GM19025 (cell line): ENCODE measurements around the gene TNK1.
A peak's percentile ranks its signal among the peaks of the same experiment; 100 is the strongest.

ENCODE experiments used
- ATAC-seq: cut with Tn5 transposase; IDR thresholded peaks from one replicate; pipeline ENCODE4 v1.9.1; 2021; ENCODE audit warnings: mild to moderate bottlenecking, low read depth, moderate library complexity; ENCODE audit not compliant: unreplicated experiment

The TNK1 gene

DNA sequence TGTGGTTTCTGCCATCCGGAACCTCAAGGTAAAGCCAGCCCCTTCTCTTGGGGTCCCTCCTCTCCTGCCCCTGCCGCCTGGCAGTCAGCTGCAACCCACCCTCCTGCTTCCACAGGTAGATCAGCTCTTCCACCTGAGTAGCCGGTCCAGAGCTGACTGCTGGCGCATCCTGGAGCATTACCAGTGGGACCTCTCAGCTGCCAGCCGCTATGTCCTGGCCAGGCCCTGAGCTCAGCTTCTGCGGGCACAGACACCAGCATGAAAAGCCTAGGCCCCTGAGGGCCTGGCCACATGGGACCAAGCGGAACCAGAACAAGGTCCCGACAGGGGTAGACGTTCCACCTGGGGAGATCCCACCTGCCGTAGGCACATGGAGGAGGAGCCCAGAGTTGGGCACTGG is 8.0 kb downstream of the TNK1 start:
- ATAC-seq: no peak

DNA sequence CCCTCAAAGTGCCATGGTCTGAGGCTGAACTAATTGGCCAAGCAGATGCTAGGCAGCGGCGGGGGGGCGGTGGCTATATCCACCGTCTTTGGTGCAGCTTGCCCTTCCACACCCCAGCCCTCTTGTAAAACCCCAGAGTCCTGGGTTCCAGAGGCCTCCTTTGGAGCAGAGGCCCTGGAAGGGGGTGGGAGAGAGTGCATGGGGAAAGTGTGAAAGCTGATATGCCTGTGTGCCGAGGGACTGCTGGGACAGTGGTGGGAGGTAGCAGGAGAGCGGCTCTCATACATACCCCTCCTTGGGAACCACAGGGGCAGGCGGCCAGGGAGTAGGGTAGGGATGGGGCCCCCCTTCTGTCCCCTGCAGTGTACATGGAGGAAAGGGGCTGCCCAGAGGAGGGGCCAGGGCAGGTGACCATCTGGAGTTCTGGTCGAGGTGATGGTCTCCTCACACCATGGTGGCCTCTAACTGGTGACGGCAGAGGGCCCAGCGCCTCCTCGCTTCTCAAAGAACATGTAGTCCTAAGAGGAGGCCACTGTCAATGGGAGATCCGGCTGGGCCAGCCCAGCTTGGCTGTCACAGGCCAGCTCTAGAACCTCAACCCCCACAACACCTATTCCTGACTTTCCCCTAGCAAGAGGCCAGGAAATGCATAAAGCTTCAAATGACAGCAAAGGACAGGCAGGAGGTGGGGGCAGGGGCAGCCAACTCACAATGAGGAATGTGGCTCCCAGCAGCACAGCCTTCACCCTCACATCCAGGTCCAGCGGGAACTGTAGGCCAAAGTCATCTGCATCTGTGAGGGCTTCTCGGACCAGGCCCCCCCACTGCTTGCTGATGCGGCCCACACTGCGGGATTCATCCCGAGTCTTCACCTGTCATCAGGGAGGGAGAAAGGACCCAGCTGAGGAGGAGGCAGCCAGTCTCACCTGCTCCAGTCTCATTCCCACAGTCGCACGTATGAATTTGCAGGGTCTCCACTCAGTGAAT is 9.3 kb downstream of the TNK1 start:
- no peak for ATAC-seq

DNA sequence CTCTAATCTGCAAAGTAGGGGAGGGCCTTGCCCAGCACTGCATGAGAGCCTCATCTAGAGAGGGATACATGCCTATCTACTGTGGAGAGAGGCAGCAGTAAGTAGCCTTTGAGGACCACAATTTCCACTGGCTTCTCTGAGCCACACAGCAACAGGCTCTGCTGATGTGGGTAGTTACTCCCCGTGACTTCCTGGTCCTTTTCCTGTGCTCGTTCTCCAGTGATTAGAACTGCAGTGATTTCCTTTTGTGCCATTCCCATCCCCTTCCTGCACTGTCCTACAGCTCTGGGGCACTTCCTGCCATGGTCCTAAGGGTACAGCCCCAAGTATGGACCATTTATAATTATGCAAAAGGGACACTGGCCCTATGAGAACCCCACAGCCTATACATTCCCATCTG is 10.4 kb downstream of the TNK1 start:
- ATAC-seq: no peak

GRCh38 chr17:7392696-7393612 is 12.1 kb downstream of the TNK1 start:
- ATAC-seq: no peak

DNA sequence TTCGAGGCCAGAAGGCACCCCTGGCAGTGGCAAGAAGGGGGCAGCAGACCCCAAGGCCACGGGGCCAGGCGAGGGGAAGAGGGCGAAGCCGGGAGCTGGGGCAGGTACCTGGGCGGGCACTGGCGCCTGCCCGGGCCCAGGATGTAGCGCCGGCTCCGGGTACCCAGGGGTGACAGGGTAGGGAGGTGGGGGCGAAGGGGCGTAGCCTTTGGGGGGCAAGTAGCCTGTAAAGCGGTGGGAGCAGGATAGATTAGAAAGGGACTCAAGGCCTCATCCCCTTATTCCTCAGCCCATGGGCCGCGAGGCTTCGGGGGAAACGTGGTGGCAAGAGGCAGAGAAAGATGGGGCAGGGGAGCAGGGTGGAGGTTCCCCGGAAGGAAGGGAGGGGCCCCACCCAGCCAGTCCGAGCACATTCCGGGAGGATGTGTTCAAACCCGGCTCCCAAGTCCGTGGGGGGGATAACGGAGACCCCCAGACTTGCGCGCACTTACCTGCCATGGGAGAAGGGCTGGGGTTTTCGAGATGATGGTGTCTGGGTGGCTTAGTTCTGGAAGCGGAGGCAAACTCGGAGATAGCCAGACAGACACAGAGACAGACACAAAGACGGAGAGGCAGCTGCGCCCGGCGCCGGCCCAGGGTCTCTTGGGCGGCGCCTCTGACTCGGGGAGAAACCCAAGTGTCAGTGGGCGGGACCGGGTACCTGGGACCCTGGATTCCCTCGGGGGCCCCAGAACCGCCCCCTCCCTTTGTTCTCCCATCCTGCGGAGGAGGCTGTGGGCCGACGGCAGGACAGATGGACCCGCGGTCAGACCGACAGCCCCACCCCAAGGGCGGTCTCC is 12.9 kb downstream of the TNK1 start:
- ATAC-seq: peak; percentile 31

- peak; percentile 73 for ATAC-seq
These were observed 13.7 kb downstream of the TNK1 start, which contains the start of gene PLSCR3 for GRCh38 chr17:7394452-7395191. Gene PLSCR3, minus strand, starts transcription at chr17:7394525. Its CDS starts 415 bp downstream, at chr17:7394110.

DNA sequence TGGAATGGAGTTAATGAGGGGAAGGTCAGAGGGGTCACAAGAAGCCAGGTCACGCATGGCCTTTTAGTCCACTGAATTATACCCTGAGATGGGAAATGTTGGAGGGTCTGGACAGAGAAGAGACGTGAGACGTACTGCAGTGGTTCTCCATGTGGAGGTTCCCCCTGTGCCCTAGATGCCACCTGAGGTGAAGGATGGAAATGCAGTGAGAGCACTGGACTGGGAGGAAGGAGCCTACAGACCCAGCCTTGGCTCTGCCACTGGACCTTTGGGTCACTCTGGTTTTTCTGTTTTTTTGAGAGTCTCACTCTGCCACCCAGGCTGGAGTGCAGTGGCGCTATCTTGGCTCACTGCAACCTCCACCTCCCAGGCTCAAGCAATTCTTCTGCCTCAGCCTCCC is 15.3 kb downstream of the TNK1 start:
- no peak for ATAC-seq

GRCh38 chr17:7398612-7399011 is 17.7 kb downstream of the TNK1 start:
- no peak for ATAC-seq

DNA sequence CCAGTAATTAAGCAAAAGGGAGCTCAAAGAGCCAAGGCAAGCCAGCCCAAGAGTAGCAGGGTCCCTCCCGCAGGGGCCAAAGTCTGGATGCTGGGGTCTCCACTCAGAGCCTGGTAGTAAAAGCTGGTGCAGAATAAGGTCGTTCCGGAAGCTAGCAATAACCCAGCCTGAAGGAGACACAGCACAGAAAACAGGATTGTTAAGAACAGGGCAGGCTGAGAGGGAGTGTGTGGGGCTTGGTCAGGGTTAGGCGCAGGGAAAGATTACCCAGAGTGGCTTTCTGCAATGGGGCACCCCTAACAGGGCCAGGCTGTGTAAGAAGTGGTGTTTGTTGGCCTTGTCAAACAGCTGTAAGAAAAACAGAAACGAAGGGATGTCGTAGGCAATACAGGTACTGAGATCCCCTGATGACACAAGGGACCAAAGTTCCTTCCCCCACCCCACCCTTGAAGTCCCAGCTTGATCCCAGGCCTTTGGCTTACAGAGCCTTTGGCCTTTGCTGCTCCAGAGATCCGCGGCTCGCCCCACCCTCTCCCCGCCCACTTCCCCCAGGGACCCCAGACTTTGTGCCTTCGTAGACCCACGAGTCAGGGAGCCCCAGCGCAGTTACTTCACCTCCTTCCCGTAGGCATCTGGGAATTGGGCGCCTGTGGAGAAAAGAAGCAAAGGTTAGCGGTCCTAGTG is 22.3 kb downstream of the TNK1 start:
- no peak for ATAC-seq

DNA sequence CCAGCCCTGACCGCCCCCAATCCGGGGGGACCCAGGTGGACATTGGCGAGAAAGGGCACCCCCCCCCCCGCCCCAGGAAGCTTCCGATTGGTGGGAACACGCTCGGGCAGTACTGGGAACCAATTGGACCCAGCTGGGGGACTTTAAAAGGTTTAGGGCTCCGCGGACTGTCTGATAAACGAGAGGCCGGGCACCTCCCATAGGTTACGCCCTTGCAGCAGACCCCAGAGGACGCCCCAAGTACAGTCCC is 22.8 kb downstream of the TNK1 start:
- ATAC-seq: no peak

- peak; percentile 93 for ATAC-seq
These were observed 23.3 kb downstream of the TNK1 start, which contains the start of gene TMEM256 for GRCh38 chr17:7403977-7404736. Gene TMEM256, minus strand, starts transcription at chr17:7404097. Its CDS starts 13 bp downstream, at chr17:7404084.

GRCh38 chr17:7404737-7405349 is 24.0 kb downstream of the TNK1 start:
- ATAC-seq: peak; percentile 6

DNA sequence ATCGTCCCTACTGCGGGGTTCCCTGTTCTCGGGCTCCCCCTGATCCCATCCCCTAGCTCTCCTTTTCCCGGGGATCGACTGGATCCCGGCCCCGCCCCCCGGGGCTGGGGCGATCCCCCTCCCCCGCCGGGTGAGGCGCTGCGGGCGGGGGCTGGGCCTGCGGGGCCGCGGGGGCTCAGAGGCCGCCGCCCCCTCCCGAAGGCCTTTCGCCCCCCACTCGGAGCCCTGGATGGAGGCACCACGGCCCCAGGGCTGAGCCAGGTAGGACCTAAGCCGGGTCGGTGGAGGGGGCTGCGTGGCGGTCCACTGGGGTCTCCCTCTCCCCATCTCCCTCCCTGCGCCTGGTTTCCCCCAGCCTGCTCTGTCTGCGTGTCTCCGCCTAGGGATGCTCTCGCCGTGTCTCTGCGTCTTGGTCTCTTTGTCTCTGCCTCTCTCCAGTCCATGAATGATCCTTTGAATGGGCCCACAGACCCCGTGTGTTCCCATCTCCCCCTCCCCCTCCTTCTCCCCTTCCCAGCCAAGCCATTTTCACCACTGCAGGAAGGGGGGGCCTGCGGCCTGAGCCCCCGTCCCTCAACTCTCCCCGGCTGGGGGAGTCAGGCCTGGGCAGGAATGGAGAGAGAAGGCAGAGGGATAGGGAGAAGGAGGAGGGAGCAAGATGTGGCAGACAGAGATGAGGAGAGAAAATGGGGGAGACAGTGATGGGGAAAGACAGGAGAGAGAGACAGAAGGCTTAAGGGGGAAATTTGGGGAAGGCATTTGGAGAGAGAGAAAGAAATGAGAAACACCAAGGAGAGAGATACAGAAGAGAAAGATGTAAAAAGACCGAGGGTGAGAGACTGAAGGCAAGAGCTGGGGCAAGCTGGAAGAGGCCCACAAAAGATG is 24.7 kb downstream of the TNK1 start:
- no peak for ATAC-seq

DNA sequence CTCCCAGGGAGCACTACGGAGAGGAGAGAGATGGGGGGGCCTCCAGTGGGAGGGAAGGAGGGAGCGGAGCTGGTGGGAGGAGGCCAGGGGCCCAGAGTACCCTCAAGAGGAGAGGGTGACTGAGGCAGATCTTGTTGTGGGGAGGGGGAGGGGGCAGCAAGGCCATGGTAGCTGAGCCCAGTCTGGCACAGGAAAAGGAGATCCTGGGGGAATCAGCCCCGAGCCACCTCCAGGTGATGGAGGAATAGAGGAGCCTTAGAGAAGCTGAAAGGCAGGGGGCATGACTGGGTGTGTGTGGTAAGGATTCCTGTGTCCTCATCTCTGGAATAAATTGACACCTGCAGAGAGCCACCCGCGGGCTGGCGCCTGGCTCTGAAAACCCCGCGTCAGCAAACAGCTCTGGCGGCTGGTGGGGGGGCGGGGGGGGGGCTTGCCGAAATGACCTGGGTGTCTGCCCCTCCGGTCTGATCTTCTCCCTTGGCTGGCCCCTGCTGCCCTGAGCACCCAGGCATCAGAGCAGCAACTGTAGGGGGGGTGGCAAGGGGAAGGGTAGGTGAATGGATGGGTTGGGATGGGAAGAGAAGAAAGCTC is 25.4 kb downstream of the TNK1 start:
- ATAC-seq: no peak

DNA sequence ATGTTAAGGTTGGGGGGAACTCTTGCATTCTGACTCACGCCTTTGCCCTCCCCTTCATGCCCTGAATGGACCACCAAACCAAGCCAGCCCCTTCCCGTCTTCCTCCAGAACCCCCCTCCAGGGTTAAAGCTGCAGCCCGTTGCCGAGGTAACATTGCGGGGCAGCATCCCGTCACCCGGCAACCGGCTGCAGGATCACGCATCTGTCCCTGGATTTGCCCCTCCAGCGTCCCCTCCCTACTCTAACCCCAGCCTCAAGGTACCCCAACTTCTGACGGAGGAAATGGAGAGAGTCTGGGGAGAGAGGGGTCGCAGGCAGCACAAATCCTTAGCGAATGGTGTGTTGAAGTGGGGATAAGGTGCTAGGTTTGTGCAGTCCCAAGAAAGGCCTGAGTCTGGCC is 26.2 kb downstream of the TNK1 start:
- no peak for ATAC-seq

- no peak for ATAC-seq
These were observed 26.8 kb downstream of the TNK1 start, which contains the start of gene NLGN2 for GRCh38 chr17:7407485-7408251. Gene NLGN2, plus strand, starts transcription at chr17:7407845. Its CDS starts 411 bp downstream, at chr17:7408256.
